ENCODE measurements around the gene BOK.

DNA sequence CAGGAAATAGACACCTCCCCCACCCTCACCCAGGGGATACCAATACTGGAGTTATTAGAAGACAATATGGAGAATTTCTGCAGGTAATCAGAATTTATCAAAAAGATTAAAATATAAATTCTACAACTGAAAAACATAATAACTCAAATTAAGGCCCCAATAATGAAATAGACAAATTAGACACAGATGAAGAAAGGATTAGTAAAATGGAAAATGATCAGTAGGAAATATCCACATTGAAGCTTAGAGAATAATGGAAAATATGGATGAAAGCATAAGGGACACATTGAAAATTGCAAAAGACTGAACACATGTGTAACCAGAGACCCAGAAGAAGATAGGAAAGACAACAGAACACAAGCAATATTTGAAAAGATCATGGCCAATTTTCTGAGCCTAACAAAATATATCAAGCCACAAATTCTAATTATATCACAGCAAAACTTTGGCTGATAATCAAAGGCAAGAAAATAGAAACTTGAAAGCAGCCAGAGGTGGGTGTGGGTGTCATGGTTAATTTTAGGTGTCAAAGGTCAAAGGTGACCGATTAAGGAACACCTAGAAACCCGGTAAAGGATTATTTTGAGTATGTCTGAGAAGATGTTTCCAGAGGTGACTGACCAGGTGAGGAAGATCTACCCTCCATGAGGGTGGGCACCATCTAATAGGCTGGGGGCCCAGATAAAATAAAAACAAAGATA lies 28.2 kb downstream of the BOK start:
- TF ChIP-seq CTCF (IDR thresholded peaks at IDR 0.05; ENCODE audit: borderline replicate concordance, extremely low read depth, low read length, poor library complexity, severe bottlenecking) (no peak), EZH2 (IDR thresholded peaks at IDR 0.05; ENCODE audit: borderline replicate concordance, low read depth, low read length, severe bottlenecking) (no peak)
